HCEC 1CT (cell line): ENCODE results near the gene CD58.

Experiments
- DNase-seq: peaks from one replicate; pipeline ENCODE4 v3.0.0-alpha.2; 2017

The CD58 gene

GRCh38 chr1:116507631-116508030, 63.2 kb downstream of the CD58 start:
- no peak for DNase-seq

GRCh38 chr1:116506132-116507004, 64.5 kb downstream of the CD58 start:
- DNase-seq = peak; percentile 24

GRCh38 chr1:116504308-116505156, 66.3 kb downstream of the CD58 start:
- peak; percentile 75 for DNase-seq

GRCh38 chr1:116503546-116504307, 67.1 kb downstream of the CD58 start:
- no peak for DNase-seq

GRCh38 chr1:116502671-116503314, 68.0 kb downstream of the CD58 start:
- DNase-seq = no peak

GRCh38 chr1:116501870-116502244, 69.0 kb downstream of the CD58 start:
- DNase-seq = no peak

GRCh38 chr1:116501125-116501869, 69.5 kb downstream of the CD58 start:
- DNase-seq = no peak

GRCh38 chr1:116498789-116499628, 71.8 kb downstream of the CD58 start:
- DNase-seq = peak; percentile 68

GRCh38 chr1:116497656-116498055, 73.2 kb downstream of the CD58 start:
- DNase-seq = peak; percentile 55

GRCh38 chr1:116496898-116497297, 73.9 kb downstream of the CD58 start:
- no peak for DNase-seq

GRCh38 chr1:116496380-116496779, 74.4 kb downstream of the CD58 start:
- peak; percentile 54 for DNase-seq

GRCh38 chr1:116495535-116495934, 75.3 kb downstream of the CD58 start:
- DNase-seq = no peak

GRCh38 chr1:116494745-116495144, 76.1 kb downstream of the CD58 start:
- DNase-seq = no peak

GRCh38 chr1:116494353-116494692, 76.5 kb downstream of the CD58 start:
- DNase-seq = no peak

- DNase-seq = no peak
These were observed 77.1 kb downstream of the CD58 start for GRCh38 chr1:116493484-116494352.

GRCh38 chr1:116493036-116493435, 77.8 kb downstream of the CD58 start:
- no peak for DNase-seq

GRCh38 chr1:116492358-116492811, 78.4 kb downstream of the CD58 start:
- no peak for DNase-seq

- DNase-seq = no peak
These were observed 79.0 kb downstream of the CD58 start for GRCh38 chr1:116491700-116492357.

GRCh38 chr1:116490588-116490987, 80.2 kb downstream of the CD58 start:
- DNase-seq = no peak
